GM12878 (cell line): ENCODE results near the gene SYCP3. TPM values are rescaled to one million over a fixed set of nuclear protein-coding genes. Genes with fewer than 3 reads are reported as not detected.
"Not testable (repeated sequence)": the region's sequence is repeated elsewhere in the genome, so short reads cannot be mapped to it uniquely, and the experiment has no call there.

Experiments
- ATAC-seq: fragments of 200-7000 bp; cut with Tn5 transposase; 3 replicates; pipeline ENCODE4 v1.9.1; 2020; ENCODE audit warnings: mild to moderate bottlenecking, moderate library complexity
- BruUV-seq: library from RNA; stranded (reverse); fragments of 400-500 nt; replicated peaks from 2 replicates; lab custom pipeline; 2021; lab: Mats Ljungman, UMichigan
- CTCF ChIA-PET: fragments of 300-600 bp; sonication (Branson Sonifier 250); formaldehyde crosslinking; extraction: SDS; loops from one replicate; lab custom pipeline; 2021; ENCODE audit warnings: inconsistent platforms; lab: Yijun Ruan, JAX
- POLR2A ChIA-PET: fragments of 350-600 bp; formaldehyde crosslinking; extraction: SDS; loops from one replicate; lab custom pipeline; 2021; ENCODE audit warnings: inconsistent platforms; lab: Charles Lee
- RAD21 ChIA-PET: fragments of 300-600 bp; sonication (Branson Sonifier 250); formaldehyde crosslinking; loops from one replicate; lab custom pipeline; 2023; ENCODE audit warnings: antibody characterized with exemption; ENCODE audit not compliant: unreplicated experiment; lab: Charles Lee
- SMC1A ChIA-PET: fragments of 300-600 bp; sonication (Branson Sonifier 250); formaldehyde crosslinking; loops from one replicate; lab custom pipeline; 2023; ENCODE audit not compliant: unreplicated experiment, uncharacterized antibody; lab: Charles Lee
- DNase-seq: peaks from one replicate; pipeline ENCODE4 v3.0.0-alpha.2; 2011; ENCODE audit warnings: low read depth, low spot score
- FAIRE-seq: peaks from 3 replicates; lab custom pipeline; 2011; peaks lifted over from hg19 to GRCh38; lab: Jason Lieb, UNC
- H2AFZ ChIP-seq: 2 replicates; pipeline ENCODE4 v1.6.0; 2011; ENCODE audit warnings: low read depth, low read length, control low read depth; ENCODE audit not compliant: control insufficient read depth
- H3K27ac ChIP-seq: 2 replicates; pipeline ENCODE4 v1.5.1; 2011; ENCODE audit warnings: control low read depth; ENCODE audit not compliant: control insufficient read depth, insufficient read depth
- H3K27me3 ChIP-seq, 2 experiments: replicated peaks in 1 of 2; 2 replicates each; pipeline versions ENCODE4 v1.6.0 to v1.6.1; 2011; ENCODE audit warnings: low read length in 1 of 2; ENCODE audit not compliant: control insufficient read depth in 2 of 2, insufficient read depth in 2 of 2
- H3K36me3 ChIP-seq, 2 experiments: 2 replicates each; pipeline ENCODE4 v1.5.1; 2011; ENCODE audit warnings: low read length in 1 of 2; ENCODE audit not compliant: control insufficient read depth in 2 of 2, insufficient read depth in 2 of 2
- H3K4me1 ChIP-seq: 2 replicates; pipeline ENCODE4 v1.6.1; 2011; ENCODE audit warnings: mild to moderate bottlenecking, low read length, moderate library complexity, mixed read lengths; ENCODE audit not compliant: control insufficient read depth, insufficient read depth
- H3K4me2 ChIP-seq: 2 replicates; pipeline ENCODE4 v1.6.0; 2011; ENCODE audit warnings: control low read depth; ENCODE audit not compliant: control insufficient read depth, insufficient read depth
- H3K4me3 ChIP-seq: fragments of 200-600 bp; sonication (generic); 2 replicates; pipeline ENCODE4 v1.5.1; 2016
- H3K79me2 ChIP-seq: 2 replicates; pipeline ENCODE4 v1.6.0; 2011; ENCODE audit warnings: low read length; ENCODE audit not compliant: control insufficient read depth, insufficient read depth
- H3K9ac ChIP-seq: 2 replicates; pipeline ENCODE4 v1.8.0; 2011; ENCODE audit warnings: low read length, control low read depth, mixed read lengths; ENCODE audit not compliant: control insufficient read depth, insufficient read depth
- H3K9me3 ChIP-seq: replicated peaks from 3 replicates; pipeline ENCODE4 v1.5.1; 2011; ENCODE audit warnings: mild to moderate bottlenecking, low read length; ENCODE audit not compliant: control insufficient read depth, insufficient read depth
- H4K20me1 ChIP-seq: 2 replicates; pipeline ENCODE4 v1.6.0; 2011; ENCODE audit not compliant: control insufficient read depth, insufficient read depth
- ATF2 ChIP-seq: IDR thresholded peaks from 2 replicates; pipeline ENCODE4 v1.6.1; 2012; ENCODE audit warnings: low read length, inconsistent platforms
- CEBPZ ChIP-seq: fragments of 150-350 bp; IDR thresholded peaks from 2 replicates; pipeline ENCODE4 v1.6.1; 2016; ENCODE audit warnings: low read depth, low read length
- USF1 ChIP-seq: IDR thresholded peaks from 2 replicates; pipeline ENCODE4 v1.6.1; 2011; ENCODE audit warnings: borderline replicate concordance, low read depth, mild to moderate bottlenecking, moderate library complexity, mixed read lengths, low read length; ENCODE audit not compliant: insufficient read depth; ENCODE audit errors: extremely low read length
- WGBS: methylation state at CpG from one replicate; pipeline ENCODE4 v1.1.6; 2016; ENCODE audit warnings: low lambda C conversion rate; ENCODE audit not compliant: insufficient replicate concordance, insufficient coverage; ENCODE audit errors: missing lambda C conversion rate; 5-methylcytosine and 5-hydroxymethylcytosine counted together
- in situ Hi-C: fragments of 300-500 bp; cut with MboI; formaldehyde crosslinking; loops from 9 replicates; pipeline ENCODE4 v1.14.3; 2018; ENCODE audit warnings: mixed read lengths
- intact Hi-C: fragments of 100-400 bp; cut with micrococcal nuclease; formaldehyde crosslinking; loops from one replicate; pipeline ENCODE4 v1.14.2; 2022; ENCODE audit not compliant: unreplicated experiment
- polyA plus RNA-seq, 11 experiments: library from polyadenylated mRNA; depleted of rRNA in 4 of 11; unstranded in 6 of 11; stranded (reverse) in 5 of 11; fragments of >200 nt; fragmentation: Nextera tagmentation in 4 of 11; fragmentation: Illumina TruSeq in 1 of 11; extraction: Ambion mirVana in 4 of 11; extraction: Trizol in 1 of 11; gene quantifications; 1 replicate in 1 of 11; 2 replicates in 10 of 11; pipeline versions ENCODE4 v1.2.1 to v1.2.3, GENCODE V29; 2011 to 2016; ENCODE audit warnings: inconsistent platforms in 2 of 11, missing spikeins in 2 of 11, low read depth in 1 of 11
- total RNA-seq, 4 experiments: library from RNA; depleted of rRNA in 3 of 4; stranded (reverse); fragments of >200 nt in 3 of 4; fragmentation: Illumina TruSeq in 1 of 4; extraction: Trizol in 1 of 4; gene quantifications; 2 replicates each; pipeline versions ENCODE4 v1.2.1 to v1.2.3, GENCODE V29; 2013 to 2021

Gene SYCP3
- total and polyA plus RNA-seq, 10 of the 15 experiments (the other 5 are each of a cell fraction or from before 2014, with no cell fraction given): 0.08 to 0.58 (median 0.21) TPM

GRCh38 chr12:101737476-101737875 lies 1.8 kb downstream of the SYCP3 start (continued):
- TF ChIP-seq USF1: no peak
- TF ChIP-seq CEBPZ: no peak
- TF ChIP-seq ATF2: no peak

- BruUV-seq, ATAC-seq, CTCF ChIA-PET, H3K27me3 ChIP-seq, H3K9me3 ChIP-seq, in situ Hi-C loops, H3K4me3 ChIP-seq, intact Hi-C loops, H3K4me2 ChIP-seq, H3K9ac ChIP-seq, H3K27ac ChIP-seq, H4K20me1 ChIP-seq, H3K36me3 ChIP-seq, H3K4me1 ChIP-seq, H2AFZ ChIP-seq, RAD21 ChIA-PET, POLR2A ChIA-PET, FAIRE-seq, DNase-seq, H3K79me2 ChIP-seq: not testable (repeated sequence)
- SMC1A ChIA-PET: interaction anchor here (1.5 kb wide), 1 partner anchor 9 kb away, joined by 5 read pairs; no protein-coding TSS in a partner anchor
- WGBS: 93% methylated on average over 5 of the region's 5 CpGs
Observed at GRCh38 chr12:101734482-101734881, 4.8 kb downstream of the SYCP3 start.
